SJCRH30 (cell line): Measurements from ENCODE around the gene RNF13. TPM values are rescaled to one million over a fixed set of nuclear protein-coding genes. Genes with fewer than 3 reads are reported as not detected.

Experiments
- total RNA-seq: library from RNA; depleted of rRNA; stranded (reverse); fragments of >200 nt; shearing (Covaris generic); gene quantifications from 2 replicates; pipeline ENCODE4 v1.2.3, GENCODE V29; 2014; rRNA removed

RNF13 gene
- total RNA-seq, 1 experiment from 2014 or later: 24.1 TPM

Other genes starting within 250 kb of the RNF13 start
- 48.0 and 49.1 TPM in 2 replicates for gene WWTR1, start 155.2 kb upstream of the RNF13 start, total RNA-seq
- 50.6 and 58.1 TPM in 2 replicates for gene COMMD2, start 60.7 kb upstream of the RNF13 start, total RNA-seq
- not detected in 2 replicates for gene ANKUB1, start 20.7 kb upstream of the RNF13 start, total RNA-seq
- 380 and 402 TPM in 2 replicates for gene PFN2, start 157.7 kb downstream of the RNF13 start, total RNA-seq